IMR-90 (cell line): Measurements from ENCODE around the gene ANKDD1B. TPM values are rescaled to one million over a fixed set of nuclear protein-coding genes. Genes with fewer than 3 reads are reported as not detected.

Experiments
- ATAC-seq: fragments of 200-7000 bp; cut with Tn5 transposase; 2 replicates; pipeline ENCODE4 v1.9.1; 2020; ENCODE audit warnings: low read depth, mild to moderate bottlenecking, moderate library complexity
- BruUV-seq: library from RNA; stranded (reverse); fragments of 400-500 nt; replicated peaks from 2 replicates; lab custom pipeline; 2021; lab: Mats Ljungman, UMichigan
- CTCF ChIA-PET: fragments of 300-600 bp; formaldehyde crosslinking; extraction: SDS; loops from one replicate; lab custom pipeline; 2021; ENCODE audit warnings: antibody characterized with exemption; lab: Yijun Ruan, JAX
- POLR2A ChIA-PET: fragments of 300-600 bp; sonication (Branson Sonifier 250); formaldehyde crosslinking; loops from one replicate; lab custom pipeline; 2022; ENCODE audit warnings: antibody characterized with exemption; ENCODE audit not compliant: unreplicated experiment; lab: Charles Lee
- DNase-seq: peaks from one replicate; pipeline ENCODE4 v3.0.0; 2013
- H2AFZ ChIP-seq: replicated peaks from 2 replicates; pipeline ENCODE3; 2013; ENCODE audit warnings: low read length, mild to moderate bottlenecking; ENCODE audit not compliant: poor library complexity
- H2AK5ac ChIP-seq: 2 replicates; pipeline ENCODE4 v1.6.1; 2013; ENCODE audit warnings: low read depth, low read length, inconsistent platforms
- H2AK9ac ChIP-seq: replicated peaks from 2 replicates; pipeline ENCODE3; 2013; ENCODE audit warnings: mild to moderate bottlenecking, low read depth, low read length, moderate library complexity; ENCODE audit not compliant: poor library complexity
- H2BK120ac ChIP-seq: 2 replicates; pipeline ENCODE4 v1.6.1; 2013; ENCODE audit warnings: low read depth, low read length, inconsistent platforms
- H2BK15ac ChIP-seq: 3 replicates; pipeline ENCODE4 v1.6.1; 2013; ENCODE audit warnings: low read depth, low read length, inconsistent platforms
- H2BK20ac ChIP-seq: 2 replicates; pipeline ENCODE4 v1.6.1; 2013; ENCODE audit warnings: low read depth, mild to moderate bottlenecking, inconsistent platforms, low read length, moderate library complexity
- H2BK5ac ChIP-seq: 2 replicates; pipeline ENCODE4 v1.6.1; 2013; ENCODE audit warnings: mild to moderate bottlenecking, low read depth, low read length, inconsistent platforms; ENCODE audit not compliant: poor library complexity, severe bottlenecking
- H3K14ac ChIP-seq: replicated peaks from 2 replicates; pipeline ENCODE4 v1.6.1; 2013; ENCODE audit warnings: low read depth, low read length, inconsistent platforms
- H3K18ac ChIP-seq: 2 replicates; pipeline ENCODE4 v1.6.1; 2013; ENCODE audit warnings: low read depth, low read length, control low read depth
- H3K23ac ChIP-seq: 2 replicates; pipeline ENCODE4 v1.6.1; 2013; ENCODE audit warnings: low read depth, low read length, inconsistent platforms
- H3K27ac ChIP-seq: 2 replicates; pipeline ENCODE4 v1.5.1; 2013; ENCODE audit warnings: mild to moderate bottlenecking, control low read depth, low read length; ENCODE audit not compliant: insufficient read depth
- H3K27me3 ChIP-seq: 2 replicates; pipeline ENCODE4 v1.6.1; 2013; ENCODE audit warnings: low read length; ENCODE audit not compliant: control insufficient read depth, insufficient read depth
- H3K36me3 ChIP-seq: 2 replicates; pipeline ENCODE4 v1.6.1; 2013; ENCODE audit warnings: low read length, mixed read lengths; ENCODE audit not compliant: control insufficient read depth, insufficient read depth
- H3K4ac ChIP-seq: 2 replicates; pipeline ENCODE4 v1.6.1; 2013; ENCODE audit warnings: low read depth, low read length, inconsistent platforms
- H3K4me1 ChIP-seq: 2 replicates; pipeline ENCODE4 v1.6.1; 2013; ENCODE audit warnings: low read length, mixed read lengths; ENCODE audit not compliant: control insufficient read depth, insufficient read depth
- H3K4me2 ChIP-seq: 2 replicates; pipeline ENCODE4 v1.6.1; 2013; ENCODE audit warnings: low read depth, mild to moderate bottlenecking, control low read depth, low read length, moderate library complexity
- H3K4me3 ChIP-seq: 2 replicates; pipeline ENCODE4 v1.5.1; 2013; ENCODE audit warnings: low read depth, mild to moderate bottlenecking, control low read depth, low read length, moderate library complexity; ENCODE audit not compliant: insufficient read depth
- H3K56ac ChIP-seq: 2 replicates; pipeline ENCODE4 v1.6.1; 2013; ENCODE audit warnings: low read length, inconsistent platforms; ENCODE audit not compliant: insufficient read depth; ENCODE audit errors: extremely low read depth
- H3K79me1 ChIP-seq, 2 experiments: 2 replicates each; pipeline ENCODE4 v1.6.1; 2013; ENCODE audit warnings: low read length in 2 of 2, inconsistent platforms in 1 of 2, low read depth in 1 of 2
- H3K9ac ChIP-seq: 2 replicates; pipeline ENCODE4 v1.6.1; 2013; ENCODE audit warnings: low read depth, low read length, control low read depth
- H3K9me1 ChIP-seq: 2 replicates; pipeline ENCODE4 v1.6.1; 2013; ENCODE audit warnings: low read length, inconsistent platforms; ENCODE audit not compliant: insufficient read depth
- H3K9me3 ChIP-seq: 2 replicates; pipeline ENCODE4 v1.6.1; 2013; ENCODE audit warnings: low read length; ENCODE audit not compliant: control insufficient read depth, insufficient read depth
- H4K20me1 ChIP-seq: 2 replicates; pipeline ENCODE4 v1.6.1; 2013; ENCODE audit warnings: low read length, inconsistent platforms; ENCODE audit not compliant: insufficient read depth
- H4K5ac ChIP-seq: 2 replicates; pipeline ENCODE4 v1.6.1; 2013; ENCODE audit warnings: mild to moderate bottlenecking, low read depth, low read length, control low read depth
- H4K8ac ChIP-seq, 2 experiments: 2 replicates each; pipeline ENCODE4 v1.6.1; 2013; ENCODE audit warnings: low read depth in 2 of 2, low read length in 2 of 2, control low read depth in 1 of 2, inconsistent platforms in 1 of 2
- H4K91ac ChIP-seq: 2 replicates; pipeline ENCODE4 v1.6.1; 2013; ENCODE audit warnings: low read depth, low read length, inconsistent platforms; ENCODE audit not compliant: insufficient read depth
- BHLHE40 ChIP-seq: fragments of 150-350 bp; IDR thresholded peaks from 2 replicates; pipeline ENCODE4 v1.6.1; 2016; ENCODE audit warnings: mild to moderate bottlenecking, low read depth, low read length
- CEBPB ChIP-seq: IDR thresholded peaks from 2 replicates; pipeline ENCODE4 v1.6.1; 2012; ENCODE audit warnings: low read depth, low read length, improper control_type of control experiment
- CHD1 ChIP-seq: IDR thresholded peaks from 2 replicates; pipeline ENCODE4 v1.6.1; 2012; ENCODE audit warnings: low read depth, low read length, improper control_type of control experiment
- ELK1 ChIP-seq: fragments of 150-350 bp; IDR thresholded peaks from 2 replicates; pipeline ENCODE4 v1.6.1; 2016; ENCODE audit warnings: low read depth, mild to moderate bottlenecking, low read length, moderate library complexity, borderline replicate concordance
- FOS ChIP-seq: fragments of 150-350 bp; IDR thresholded peaks from 2 replicates; pipeline ENCODE4 v1.6.1; 2016; ENCODE audit warnings: low read depth, low read length
- MAFK ChIP-seq: IDR thresholded peaks from 2 replicates; pipeline ENCODE4 v1.6.1; 2012; ENCODE audit warnings: low read depth, low read length, improper control_type of control experiment
- MAZ ChIP-seq: IDR thresholded peaks from 2 replicates; pipeline ENCODE4 v1.6.1; 2012; ENCODE audit warnings: low read depth, mild to moderate bottlenecking, low read length, improper control_type of control experiment, moderate library complexity, borderline replicate concordance
- MXI1 ChIP-seq: IDR thresholded peaks from 2 replicates; pipeline ENCODE4 v1.6.1; 2012; ENCODE audit warnings: low read depth, mild to moderate bottlenecking, low read length, moderate library complexity, borderline replicate concordance
- NFE2L2 ChIP-seq: fragments of 150-350 bp; IDR thresholded peaks from 2 replicates; pipeline ENCODE4 v1.6.1; 2016; ENCODE audit warnings: low read depth, mild to moderate bottlenecking, low read length
- POLR2A ChIP-seq: IDR thresholded peaks from 2 replicates; pipeline ENCODE4 v1.6.1; 2012; ENCODE audit warnings: mild to moderate bottlenecking, low read depth, low read length
- RAD21 ChIP-seq: IDR thresholded peaks from 2 replicates; pipeline ENCODE4 v1.6.1; 2012; ENCODE audit warnings: low read length, improper control_type of control experiment
- RCOR1 ChIP-seq: IDR thresholded peaks from 2 replicates; pipeline ENCODE4 v1.6.1; 2012; ENCODE audit warnings: mild to moderate bottlenecking, low read length, improper control_type of control experiment; ENCODE audit not compliant: insufficient replicate concordance
- RFX5 ChIP-seq: IDR thresholded peaks from 2 replicates; pipeline ENCODE4 v1.8.0; 2012; ENCODE audit warnings: low read depth, mild to moderate bottlenecking, low read length, moderate library complexity
- SMC3 ChIP-seq: fragments of 150-350 bp; IDR thresholded peaks from 2 replicates; pipeline ENCODE4 v1.6.1; 2016; ENCODE audit warnings: low read depth, mild to moderate bottlenecking, antibody characterized with exemption, low read length, moderate library complexity
- USF2 ChIP-seq: fragments of 150-350 bp; IDR thresholded peaks from 2 replicates; pipeline ENCODE4 v1.6.1; 2017; ENCODE audit warnings: mild to moderate bottlenecking, antibody characterized with exemption, low read length, low read depth
- WGBS, 2 experiments: methylation state at CpG; one replicate each; pipeline versions ENCODE4 v1.1.5 to v1.1.7; 2013; ENCODE audit warnings: missing lambda C conversion rate in 2 of 2; ENCODE audit not compliant: insufficient read length in 1 of 2; ENCODE audit errors: extremely low coverage in 2 of 2; 5-methylcytosine and 5-hydroxymethylcytosine counted together
- dilution Hi-C: fragments of 300-500 bp; cut with HindIII; formaldehyde crosslinking; loops from one replicate; pipeline ENCODE4 v1.14.3; 2018; ENCODE audit warnings: low sequenced_read_pairs; ENCODE audit not compliant: unreplicated experiment
- in situ Hi-C: fragments of 300-500 bp; cut with MboI; formaldehyde crosslinking; loops from 3 replicates; pipeline ENCODE4 v1.14.3; 2019; ENCODE audit warnings: low sequenced_read_pairs, inconsistent platforms, mixed read lengths
- intact Hi-C: fragments of 100-400 bp; cut with micrococcal nuclease; formaldehyde crosslinking; loops from 2 replicates; pipeline ENCODE4 v1.10.0; 2022
- polyA plus RNA-seq, 3 experiments: library from polyadenylated mRNA; depleted of rRNA; stranded (reverse); fragments of >200 nt; gene quantifications; 2 replicates each; pipeline ENCODE4 v1.2.3, GENCODE V29; 2012; ENCODE audit warnings: low replicate concordance in 1 of 3
- total RNA-seq: library from RNA; depleted of rRNA; stranded (reverse); fragments of >200 nt; gene quantifications from 2 replicates; pipeline ENCODE4 v1.2.3, GENCODE V29; 2012
- TF ChIP-seq, protein P1 (sequence below): conservative IDR thresholded peaks from 2 replicates; pipeline ENCODE4 v1.5.1; 2012; ENCODE audit warnings: mild to moderate bottlenecking, low read depth, low read length, improper control_type of control experiment

The ANKDD1B gene
- total and polyA plus RNA-seq, 2 of the 4 experiments (the other 2 are of a cell fraction) = 0.24 TPM; not detected in 1

DNA sequence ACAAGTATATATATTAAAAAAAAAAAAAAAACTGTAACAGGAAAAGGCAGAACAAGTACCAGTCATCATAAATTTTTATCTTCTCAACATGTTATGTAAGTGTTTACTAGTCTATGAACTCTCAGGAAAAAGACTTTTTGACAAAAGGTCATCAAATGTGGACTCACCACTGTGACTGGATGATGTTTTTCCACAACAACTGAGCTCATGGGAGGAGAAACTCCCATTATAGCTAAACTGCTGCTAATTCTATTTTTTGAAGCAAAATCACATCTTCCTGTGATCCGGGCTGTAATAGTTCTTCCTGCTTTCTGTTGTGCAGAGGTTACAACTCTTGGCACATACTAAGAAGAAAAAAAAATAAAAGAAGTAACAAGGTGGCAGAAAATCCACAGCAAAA lies 66.4 kb downstream of the ANKDD1B start:
- BruUV-seq = no TSS peak
- no peak overlapping the region for H3K18ac ChIP-seq
- H3K9ac ChIP-seq = no peak overlapping the region
- no peaks in the 10 kb centered on the region; the same call in 1 of the 2 replicates for H4K20me1 ChIP-seq
- H2BK15ac ChIP-seq = no peak overlapping the region
- H3K4ac ChIP-seq = no peak overlapping the region
- H3K9me1 ChIP-seq = no peaks in the 10 kb centered on the region
- H3K27ac ChIP-seq = no peak overlapping the region
- no peaks in the 10 kb centered on the region for H3K79me1 ChIP-seq
- H2AK5ac ChIP-seq = no peak overlapping the region
- ChIA-PET CTCF (no interaction called here), POLR2A (no interaction called here)
- no peak overlapping the region for H3K56ac ChIP-seq
- no peak overlapping the region for H2AK9ac ChIP-seq
- H3K4me3 ChIP-seq = no peak overlapping the region
- H3K9me3 ChIP-seq = no peaks in the 10 kb centered on the region
- H3K4me2 ChIP-seq = no peak overlapping the region
- ATAC-seq (no peak), DNase-seq (no peak)
- no peak overlapping the region for H3K14ac ChIP-seq
- no CpG with 5 or more reads among the region's 1 CpG for WGBS, 2 experiments
- no peak overlapping the region for H2BK120ac ChIP-seq
- dilution Hi-C loops = no loop called here
- H4K5ac ChIP-seq = no peak overlapping the region
- TF ChIP-seq MAFK (no peak), CEBPB (no peak), POLR2A (no peak), SMC3 (no peak), RAD21 (no peak), MAZ (no peak), USF2 (no peak), FOS (no peak), CHD1 (no peak), NFE2L2 (no peak), RCOR1 (no peak), BHLHE40 (no peak), ELK1 (no peak), MXI1 (no peak), RFX5 (no peak)
- TF ChIP-seq, protein P1, sequence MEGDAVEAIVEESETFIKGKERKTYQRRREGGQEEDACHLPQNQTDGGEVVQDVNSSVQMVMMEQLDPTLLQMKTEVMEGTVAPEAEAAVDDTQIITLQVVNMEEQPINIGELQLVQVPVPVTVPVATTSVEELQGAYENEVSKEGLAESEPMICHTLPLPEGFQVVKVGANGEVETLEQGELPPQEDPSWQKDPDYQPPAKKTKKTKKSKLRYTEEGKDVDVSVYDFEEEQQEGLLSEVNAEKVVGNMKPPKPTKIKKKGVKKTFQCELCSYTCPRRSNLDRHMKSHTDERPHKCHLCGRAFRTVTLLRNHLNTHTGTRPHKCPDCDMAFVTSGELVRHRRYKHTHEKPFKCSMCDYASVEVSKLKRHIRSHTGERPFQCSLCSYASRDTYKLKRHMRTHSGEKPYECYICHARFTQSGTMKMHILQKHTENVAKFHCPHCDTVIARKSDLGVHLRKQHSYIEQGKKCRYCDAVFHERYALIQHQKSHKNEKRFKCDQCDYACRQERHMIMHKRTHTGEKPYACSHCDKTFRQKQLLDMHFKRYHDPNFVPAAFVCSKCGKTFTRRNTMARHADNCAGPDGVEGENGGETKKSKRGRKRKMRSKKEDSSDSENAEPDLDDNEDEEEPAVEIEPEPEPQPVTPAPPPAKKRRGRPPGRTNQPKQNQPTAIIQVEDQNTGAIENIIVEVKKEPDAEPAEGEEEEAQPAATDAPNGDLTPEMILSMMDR = no peak
- intact Hi-C loops = loop anchor here (2.0 kb wide), 1 partner anchor 91 kb away; no protein-coding TSS in a partner anchor
- no peak overlapping the region for H2BK5ac ChIP-seq
- H2BK20ac ChIP-seq = no peak overlapping the region
- peaks cover 1% of the 10 kb centered on the region; the same call in 1 of the 2 replicates for H3K36me3 ChIP-seq
- in situ Hi-C loops = loop anchor here (25.0 kb wide), 1 partner anchor 290 kb away; no protein-coding TSS in a partner anchor
- no peak overlapping the region for H2AFZ ChIP-seq
- H4K91ac ChIP-seq = no peak overlapping the region
- no peak overlapping the region for H3K23ac ChIP-seq
- H3K4me1 ChIP-seq = peaks cover under 1% of the 10 kb centered on the region; the same call in 1 of the 2 replicates
- no peaks in the 10 kb centered on the region for H3K27me3 ChIP-seq
- H4K8ac ChIP-seq = no peak overlapping the region
